Esophagus squamous epithelium (tissue), 4 donors: ENCODE data around the gene CDC37L1.

Experiments
- POLR2A ChIP-seq, 4 donors: fragments of 450-650 bp; IDR thresholded peaks; one replicate each; pipeline ENCODE4 v1.6.1; 2017; ENCODE audit warnings: antibody characterized with exemption in 4 of 4, mild to moderate bottlenecking in 4 of 4, moderate library complexity in 3 of 4
- TF ChIP-seq, protein P1 (sequence below), 6 experiments: fragments of 450-650 bp in 4 of 6; fragments of 200-600 bp in 2 of 6; sonication (generic) in 2 of 6; IDR thresholded peaks; one replicate each; pipeline ENCODE4 v1.5.1; 2016 to 2019; ENCODE audit warnings: antibody characterized with exemption in 6 of 6, mild to moderate bottlenecking in 4 of 6, moderate library complexity in 4 of 6

DNA sequence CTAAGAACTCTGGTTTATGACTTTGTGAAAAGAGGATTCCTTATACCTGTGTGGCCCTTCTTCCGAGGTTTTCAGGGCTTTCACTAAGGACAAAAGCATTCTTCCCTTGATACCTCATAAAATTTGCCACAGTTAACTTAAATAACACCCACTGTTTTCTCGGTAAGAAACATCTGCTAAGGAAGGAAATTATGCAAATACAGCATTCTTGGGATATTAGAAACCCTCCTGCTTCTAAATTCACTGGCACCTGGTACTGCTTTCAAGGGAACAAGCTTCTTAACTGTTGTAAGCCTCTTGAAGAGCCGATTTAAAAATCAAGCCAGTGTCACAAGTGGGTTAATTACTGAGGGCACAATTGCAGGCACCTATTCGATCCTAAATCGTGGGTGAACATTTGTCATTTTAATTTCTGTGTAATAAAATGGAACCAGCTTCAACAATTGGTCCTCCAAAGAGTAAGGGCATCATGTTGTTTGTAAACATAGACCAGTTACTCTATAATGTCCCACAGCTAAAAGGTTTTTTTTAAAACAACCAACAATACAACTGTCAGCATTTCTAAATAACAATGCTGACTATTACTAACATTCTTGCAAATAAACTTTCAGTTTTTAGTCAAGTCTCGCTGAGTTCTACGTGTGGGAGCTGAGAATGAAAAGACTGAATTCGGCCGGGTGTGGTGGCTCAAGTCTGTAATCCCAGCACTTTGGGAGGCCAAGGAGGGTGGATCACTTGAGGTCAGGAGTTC is 35.1 kb downstream of the CDC37L1 start:
- TF ChIP-seq, protein P1, sequence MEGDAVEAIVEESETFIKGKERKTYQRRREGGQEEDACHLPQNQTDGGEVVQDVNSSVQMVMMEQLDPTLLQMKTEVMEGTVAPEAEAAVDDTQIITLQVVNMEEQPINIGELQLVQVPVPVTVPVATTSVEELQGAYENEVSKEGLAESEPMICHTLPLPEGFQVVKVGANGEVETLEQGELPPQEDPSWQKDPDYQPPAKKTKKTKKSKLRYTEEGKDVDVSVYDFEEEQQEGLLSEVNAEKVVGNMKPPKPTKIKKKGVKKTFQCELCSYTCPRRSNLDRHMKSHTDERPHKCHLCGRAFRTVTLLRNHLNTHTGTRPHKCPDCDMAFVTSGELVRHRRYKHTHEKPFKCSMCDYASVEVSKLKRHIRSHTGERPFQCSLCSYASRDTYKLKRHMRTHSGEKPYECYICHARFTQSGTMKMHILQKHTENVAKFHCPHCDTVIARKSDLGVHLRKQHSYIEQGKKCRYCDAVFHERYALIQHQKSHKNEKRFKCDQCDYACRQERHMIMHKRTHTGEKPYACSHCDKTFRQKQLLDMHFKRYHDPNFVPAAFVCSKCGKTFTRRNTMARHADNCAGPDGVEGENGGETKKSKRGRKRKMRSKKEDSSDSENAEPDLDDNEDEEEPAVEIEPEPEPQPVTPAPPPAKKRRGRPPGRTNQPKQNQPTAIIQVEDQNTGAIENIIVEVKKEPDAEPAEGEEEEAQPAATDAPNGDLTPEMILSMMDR (IDR thresholded peaks at IDR 0.05): no peak
- no peak for TF ChIP-seq POLR2A (IDR thresholded peaks at IDR 0.05)
